Measurements from ENCODE around the gene ALDH3B2.

Gene ALDH3B2

GRCh38 chr11:67612751-67613150, 61.7 kb downstream of the ALDH3B2 start:
- DNase-seq = no peak
